K562 (cell line): ENCODE data around the gene QKI. TPM values are rescaled to one million over a fixed set of nuclear protein-coding genes. Genes with fewer than 3 reads are reported as not detected.

Experiments used
- ARHGAP35 ChIP-seq: fragments of 450-650 bp; IDR thresholded peaks from 2 replicates; pipeline ENCODE4 v1.6.1; 2018; ENCODE audit not compliant: partially characterized antibody
- ASH1L ChIP-seq: fragments of 450-650 bp; IDR thresholded peaks from 2 replicates; pipeline ENCODE4 v1.6.1; 2018; ENCODE audit warnings: borderline replicate concordance, mild to moderate bottlenecking, low read depth; ENCODE audit not compliant: partially characterized antibody
- ATF3 ChIP-seq, 2 experiments: fragments of 450-650 bp in 1 of 2; sonication (generic) in 1 of 2; formaldehyde crosslinking in 1 of 2; IDR thresholded peaks in 1 of 2; conservative IDR thresholded peaks in 1 of 2; 2 replicates each; pipeline versions ENCODE4 v1.6.1 to v1.8.1; 2016 to 2023; ENCODE audit warnings: mild to moderate bottlenecking in 2 of 2, moderate library complexity in 2 of 2, inconsistent platforms in 1 of 2, missing genetic modification reagents in 1 of 2
- CREB5 ChIP-seq: fragments of 250-450 bp; sonication (Bioruptor Pico); IDR thresholded peaks from 2 replicates; pipeline ENCODE4 v1.5.0; 2020; ENCODE audit warnings: mild to moderate bottlenecking
- ETS1 ChIP-seq: conservative IDR thresholded peaks from 2 replicates; pipeline ENCODE4 v1.6.1; 2011; ENCODE audit warnings: low read depth, mild to moderate bottlenecking, low read length; ENCODE audit not compliant: control insufficient read depth
- HEY1 ChIP-seq: fragments of 250-450 bp; sonication (Bioruptor Pico); IDR thresholded peaks from 2 replicates; pipeline ENCODE4 v1.5.0; 2020; ENCODE audit warnings: mild to moderate bottlenecking, moderate library complexity, borderline replicate concordance
- L3MBTL2 ChIP-seq: fragments of 450-650 bp; IDR thresholded peaks from 2 replicates; pipeline ENCODE4 v1.6.1; 2016; ENCODE audit warnings: mild to moderate bottlenecking, moderate library complexity
- MTA1 ChIP-seq: fragments of 450-650 bp; IDR thresholded peaks from 2 replicates; pipeline ENCODE4 v1.6.1; 2017; ENCODE audit warnings: borderline replicate concordance
- POLR3A ChIP-seq: IDR thresholded peaks from 2 replicates; pipeline ENCODE4 v1.6.1; 2011; ENCODE audit warnings: borderline replicate concordance, mild to moderate bottlenecking, moderate library complexity; ENCODE audit not compliant: insufficient read length, insufficient read depth; ENCODE audit errors: extremely low read depth
- SLC30A9 ChIP-seq: fragments of 250-450 bp; sonication (Bioruptor Pico); IDR thresholded peaks from 2 replicates; pipeline ENCODE4 v1.8.0; 2022; ENCODE audit warnings: mild to moderate bottlenecking, moderate library complexity
- TCFL5 ChIP-seq: fragments of 250-450 bp; sonication (Bioruptor Pico); conservative IDR thresholded peaks from 2 replicates; pipeline ENCODE4 v1.6.1; 2021; ENCODE audit warnings: mild to moderate bottlenecking, moderate library complexity, matching md5 sums
- ZBED1 ChIP-seq: IDR thresholded peaks from 2 replicates; pipeline ENCODE4 v1.6.1; 2014
- ZBTB33 ChIP-seq: sonication (generic); formaldehyde crosslinking; IDR thresholded peaks from 2 replicates; pipeline ENCODE4 v1.8.1; 2023; ENCODE audit warnings: mild to moderate bottlenecking, missing genetic modification reagents
- ZBTB7A ChIP-seq: IDR thresholded peaks from 2 replicates; pipeline ENCODE4 v1.6.1; 2011; ENCODE audit warnings: low read depth, mild to moderate bottlenecking, low read length, moderate library complexity, borderline replicate concordance; ENCODE audit not compliant: control insufficient read depth
- ZNF274 ChIP-seq: IDR thresholded peaks from 2 replicates; pipeline ENCODE4 v1.6.1; 2011; ENCODE audit warnings: low read depth, mild to moderate bottlenecking, low read length, moderate library complexity, borderline replicate concordance
- ZNF57 ChIP-seq: fragments of 450-650 bp; formaldehyde crosslinking; IDR thresholded peaks from 2 replicates; pipeline ENCODE4 v1.4.0; 2020; ENCODE audit warnings: mild to moderate bottlenecking, moderate library complexity
- ZNF655 ChIP-seq: fragments of 250-450 bp; sonication (Bioruptor Pico); IDR thresholded peaks from 2 replicates; pipeline ENCODE4 v1.5.0; 2021
- ZNF717 ChIP-seq: fragments of 250-450 bp; sonication (Bioruptor Pico); IDR thresholded peaks from 2 replicates; pipeline ENCODE4 v1.5.0; 2021
- polyA plus RNA-seq, 8 experiments: library from polyadenylated mRNA; depleted of rRNA in 4 of 8; stranded (reverse) in 5 of 8; unstranded in 3 of 8; fragments of >200 nt; fragmentation: Nextera tagmentation in 2 of 8; fragmentation: Illumina TruSeq in 1 of 8; extraction: Ambion mirVana in 2 of 8; extraction: Trizol in 1 of 8; gene quantifications; 2 replicates each; pipeline versions ENCODE4 v1.2.1 to v1.2.3, GENCODE V29; 2011 to 2014; ENCODE audit warnings: inconsistent platforms in 1 of 8, missing spikeins in 1 of 8
- total RNA-seq, 7 experiments: library from RNA; depleted of rRNA in 6 of 7; stranded (reverse); fragments of >200 nt in 6 of 7; fragmentation: Illumina TruSeq in 2 of 7; extraction: Trizol in 2 of 7; gene quantifications; 2 replicates each; pipeline versions ENCODE4 v1.2.1 to v1.2.3, GENCODE V29; 2011 to 2021; ENCODE audit warnings: low replicate concordance in 1 of 7
- TF ChIP-seq, protein P1 (sequence below): sonication (generic); formaldehyde crosslinking; IDR thresholded peaks from 2 replicates; pipeline ENCODE4 v1.8.0; 2023; ENCODE audit warnings: mild to moderate bottlenecking, missing genetic modification reagents

The QKI gene
- total and polyA plus RNA-seq, 9 of the 15 experiments (the other 6 are each of a cell fraction or from before 2014, with no cell fraction given) = 20.4 to 215 (median 123) TPM

- TF ChIP-seq ETS1 (no peak), SLC30A9 (no peak), ZBTB33 (CRISPR knock-in tag) (peak; percentile 97), ZNF274 (no peak), ZNF717 (CRISPR knock-in tag) (no peak), ZBED1 (no peak), ATF3 (IDR thresholded peaks at IDR 0.05) (peak; percentile 7; the same call in 1 of the 2 replicates), ATF3 (CRISPR knock-in tag; conservative IDR thresholded peaks at IDR 0.05) (no peak), CREB5 (CRISPR knock-in tag) (no peak), ASH1L (peak; percentile 23), ZNF57 (no peak), MTA1 (no peak), HEY1 (CRISPR knock-in tag) (no peak), POLR3A (no peak), TCFL5 (CRISPR knock-in tag) (no peak), ARHGAP35 (peak; percentile 1), ZNF655 (no peak), ZBTB7A (no peak), L3MBTL2 (no peak)
- TF ChIP-seq, protein P1, sequence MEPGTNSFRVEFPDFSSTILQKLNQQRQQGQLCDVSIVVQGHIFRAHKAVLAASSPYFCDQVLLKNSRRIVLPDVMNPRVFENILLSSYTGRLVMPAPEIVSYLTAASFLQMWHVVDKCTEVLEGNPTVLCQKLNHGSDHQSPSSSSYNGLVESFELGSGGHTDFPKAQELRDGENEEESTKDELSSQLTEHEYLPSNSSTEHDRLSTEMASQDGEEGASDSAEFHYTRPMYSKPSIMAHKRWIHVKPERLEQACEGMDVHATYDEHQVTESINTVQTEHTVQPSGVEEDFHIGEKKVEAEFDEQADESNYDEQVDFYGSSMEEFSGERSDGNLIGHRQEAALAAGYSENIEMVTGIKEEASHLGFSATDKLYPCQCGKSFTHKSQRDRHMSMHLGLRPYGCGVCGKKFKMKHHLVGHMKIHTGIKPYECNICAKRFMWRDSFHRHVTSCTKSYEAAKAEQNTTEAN (CRISPR knock-in tag) = no peak
Observed at GRCh38 chr6:163570579-163571231, 156.2 kb downstream of the QKI start (continued).
